HepG2 (cell line): ENCODE data around the gene CCDC167.

Experiments
- CBX2 ChIP-seq, 2 experiments: fragments of 200-600 bp in 1 of 2; sonication (generic); formaldehyde crosslinking in 1 of 2; IDR thresholded peaks; 2 replicates each; pipeline versions ENCODE4 v1.7.0 to v1.8.1; 2018 to 2022; ENCODE audit warnings: low read depth in 2 of 2, low read length in 1 of 2, mild to moderate bottlenecking in 1 of 2, missing genetic modification reagents in 1 of 2
- CREB1 ChIP-seq, 2 experiments: fragments of 450-650 bp in 1 of 2; IDR thresholded peaks; 2 replicates each; pipeline ENCODE4 v1.6.1; 2016 to 2017; ENCODE audit warnings: control low read depth in 1 of 2, mild to moderate bottlenecking in 1 of 2, missing compliant biosample characterization in 1 of 2, missing genetic modification characterization in 1 of 2
- ETV6 ChIP-seq: sonication (generic); formaldehyde crosslinking; conservative IDR thresholded peaks from 2 replicates; pipeline ENCODE4 v1.4.0; 2020; ENCODE audit warnings: missing genetic modification reagents
- NONO ChIP-seq, 2 experiments: fragments of 450-650 bp in 1 of 2; sonication (generic) in 1 of 2; formaldehyde crosslinking in 1 of 2; IDR thresholded peaks in 1 of 2; conservative IDR thresholded peaks in 1 of 2; 2 replicates each; pipeline versions ENCODE4 v1.6.1 to v1.8.0; 2017 to 2022; ENCODE audit warnings: mild to moderate bottlenecking in 1 of 2, missing genetic modification reagents in 1 of 2, moderate library complexity in 1 of 2
- RAD21 ChIP-seq: fragments of 450-650 bp; formaldehyde crosslinking; IDR thresholded peaks from 2 replicates; pipeline ENCODE4 v1.5.0; 2020; ENCODE audit warnings: mild to moderate bottlenecking
- SETDB1 ChIP-seq: sonication (generic); formaldehyde crosslinking; IDR thresholded peaks from 2 replicates; pipeline ENCODE4 v1.5.1; 2020; ENCODE audit warnings: missing genetic modification reagents, mild to moderate bottlenecking, borderline replicate concordance
- SP1 ChIP-seq, 2 experiments: fragments of 450-650 bp in 1 of 2; sonication (generic) in 1 of 2; formaldehyde crosslinking in 1 of 2; IDR thresholded peaks; 2 replicates each; pipeline versions ENCODE4 v1.4.0 to v1.6.1; 2016 to 2020; ENCODE audit warnings: missing genetic modification reagents in 1 of 2
- TAF1 ChIP-seq: sonication (generic); formaldehyde crosslinking; IDR thresholded peaks from 2 replicates; pipeline ENCODE4 v1.4.0; 2020; ENCODE audit warnings: missing genetic modification reagents
- ZMYM2 ChIP-seq: sonication (generic); formaldehyde crosslinking; IDR thresholded peaks from 2 replicates; pipeline ENCODE4 v1.8.0; 2022; ENCODE audit warnings: mild to moderate bottlenecking, missing genetic modification reagents
- TF ChIP-seq, protein P1 (sequence below): sonication (generic); formaldehyde crosslinking; IDR thresholded peaks from 2 replicates; pipeline ENCODE4 v1.8.1; 2023; ENCODE audit warnings: mild to moderate bottlenecking, missing genetic modification reagents

DNA sequence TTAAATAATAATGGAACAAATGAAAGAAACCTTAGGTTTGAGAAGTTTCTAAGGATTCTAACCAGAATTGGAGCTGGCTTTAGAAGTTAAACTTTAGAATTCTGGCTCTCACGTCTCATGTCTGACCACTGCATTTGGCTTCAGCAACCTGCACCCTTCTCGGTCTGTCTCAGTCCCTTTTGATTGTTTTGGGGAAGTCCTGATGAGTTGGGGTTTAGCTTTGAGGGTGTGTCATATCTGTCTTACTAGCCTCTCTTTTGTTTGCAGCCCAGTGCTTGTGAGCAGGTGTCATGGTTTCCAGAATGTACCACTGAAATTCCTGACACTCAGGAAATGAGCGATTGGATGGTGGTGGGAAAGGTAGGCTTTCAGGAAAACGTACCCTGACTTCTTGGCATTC is 49.7 kb downstream of the CCDC167 start:
- no peak for TF ChIP-seq SP1 (IDR thresholded peaks at IDR 0.05)
- TF ChIP-seq SP1 (CRISPR knock-in tag; IDR thresholded peaks at IDR 0.05), result no peak
- no peak for TF ChIP-seq NONO (IDR thresholded peaks at IDR 0.05)
- no peak for TF ChIP-seq NONO (CRISPR knock-in tag; conservative IDR thresholded peaks at IDR 0.05)
- TF ChIP-seq, protein P1, sequence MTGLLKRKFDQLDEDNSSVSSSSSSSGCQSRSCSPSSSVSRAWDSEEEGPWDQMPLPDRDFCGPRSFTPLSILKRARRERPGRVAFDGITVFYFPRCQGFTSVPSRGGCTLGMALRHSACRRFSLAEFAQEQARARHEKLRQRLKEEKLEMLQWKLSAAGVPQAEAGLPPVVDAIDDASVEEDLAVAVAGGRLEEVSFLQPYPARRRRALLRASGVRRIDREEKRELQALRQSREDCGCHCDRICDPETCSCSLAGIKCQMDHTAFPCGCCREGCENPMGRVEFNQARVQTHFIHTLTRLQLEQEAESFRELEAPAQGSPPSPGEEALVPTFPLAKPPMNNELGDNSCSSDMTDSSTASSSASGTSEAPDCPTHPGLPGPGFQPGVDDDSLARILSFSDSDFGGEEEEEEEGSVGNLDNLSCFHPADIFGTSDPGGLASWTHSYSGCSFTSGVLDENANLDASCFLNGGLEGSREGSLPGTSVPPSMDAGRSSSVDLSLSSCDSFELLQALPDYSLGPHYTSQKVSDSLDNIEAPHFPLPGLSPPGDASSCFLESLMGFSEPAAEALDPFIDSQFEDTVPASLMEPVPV, result no peak
- TF ChIP-seq CBX2 (IDR thresholded peaks at IDR 0.05; ENCODE audit: low read depth, low read length), result no peak
- no peak for TF ChIP-seq CBX2 (CRISPR knock-in tag; IDR thresholded peaks at IDR 0.05; ENCODE audit: low read depth)
- TF ChIP-seq SETDB1 (CRISPR knock-in tag), result no peak
- no peak for TF ChIP-seq CREB1 (IDR thresholded peaks at IDR 0.05)
- no peak for TF ChIP-seq CREB1 (CRISPR knock-in tag; IDR thresholded peaks at IDR 0.05)
- no peak for TF ChIP-seq ETV6
- no peak for TF ChIP-seq ZMYM2 (CRISPR knock-in tag)
- TF ChIP-seq TAF1 (CRISPR knock-in tag), result no peak
- no peak for TF ChIP-seq RAD21
